Progenitor cell of endocrine pancreas (in vitro differentiated cells): ENCODE measurements around the gene RAET1G. TPM values are rescaled to one million over a fixed set of nuclear protein-coding genes. Genes with fewer than 3 reads are reported as not detected.
A peak's percentile ranks its signal among the peaks of the same experiment; 100 is the strongest.

Experiments used
- DNase-seq: peaks from one replicate; pipeline ENCODE4 v3.0.0; 2021; ENCODE audit warnings: low spot score; ENCODE audit not compliant: unreplicated experiment
- H3K27ac Mint-ChIP-seq: 2 replicates; pipeline ENCODE4 v1.8.0; 2021; ENCODE audit warnings: mild to moderate bottlenecking, moderate library complexity, mixed read lengths
- H3K27me3 Mint-ChIP-seq: 2 replicates; pipeline ENCODE4 v1.8.0; 2021; ENCODE audit warnings: mixed read lengths
- H3K36me3 Mint-ChIP-seq: 2 replicates; pipeline ENCODE4 v1.8.0; 2022; ENCODE audit warnings: mixed read lengths; ENCODE audit not compliant: insufficient read depth
- H3K4me1 Mint-ChIP-seq: 2 replicates; pipeline ENCODE4 v1.8.0; 2021; ENCODE audit warnings: low read depth, mixed read lengths
- H3K4me3 Mint-ChIP-seq: 2 replicates; pipeline ENCODE4 v1.8.0; 2021; ENCODE audit warnings: low read depth, mild to moderate bottlenecking, moderate library complexity, mixed read lengths
- H3K9me3 Mint-ChIP-seq: 2 replicates; pipeline ENCODE4 v1.8.0; 2021; ENCODE audit warnings: low read depth, mixed read lengths
- CTCF ChIP-seq: fragments of 200-600 bp; sonication (generic); IDR thresholded peaks from one replicate; pipeline ENCODE4 v1.5.0; 2021; ENCODE audit warnings: antibody characterized with exemption, mild to moderate bottlenecking; ENCODE audit not compliant: unreplicated experiment
- total RNA-seq: library from RNA; stranded (reverse); gene quantifications from 2 replicates; pipeline ENCODE4 v1.2.1, GENCODE V29; 2021

RAET1G gene
- total RNA-seq, 1 donor from 2014 or later: not detected

GRCh38 chr6:149965194-149966020, 42.5 kb upstream of the RAET1G start:
- H3K36me3 Mint-ChIP-seq: no peaks in the 10 kb centered on the region
- H3K27ac Mint-ChIP-seq: peak overlapping the region; percentile 73
- TF ChIP-seq CTCF: no peak

GRCh38 chr6:149964308-149965193, 41.6 kb upstream of the RAET1G start:
- Mint-ChIP-seq H3K36me3 (no peaks in the 10 kb centered on the region), H3K4me3 (peak overlapping the region; percentile 66), H3K9me3 (no peaks in the 10 kb centered on the region), H3K27me3 (peaks cover 98% of the 10 kb centered on the region), H3K27ac (peak overlapping the region; percentile 63), H3K4me1 (peaks cover 12% of the 10 kb centered on the region)
- TF ChIP-seq CTCF: no peak
- no peak for DNase-seq

More at GRCh38 chr6:149965194-149966020, 42.5 kb upstream of the RAET1G start:
- Mint-ChIP-seq H3K9me3 (no peaks in the 10 kb centered on the region), H3K4me1 (peaks cover 12% of the 10 kb centered on the region), H3K4me3 (peak overlapping the region; percentile 66), H3K27me3 (peaks cover 98% of the 10 kb centered on the region)
- DNase-seq: no peak

- peaks cover 12% of the 10 kb centered on the region for H3K4me1 Mint-ChIP-seq
- peak within 1 kb of the TSS; percentile 63 for H3K27ac Mint-ChIP-seq
- peaks cover 98% of the 10 kb centered on the region for H3K27me3 Mint-ChIP-seq
- DNase-seq: no peak
- no peaks in the 10 kb centered on the region for H3K9me3 Mint-ChIP-seq
- no peaks in the 10 kb centered on the region for H3K36me3 Mint-ChIP-seq
- TF ChIP-seq CTCF: no peak
- H3K4me3 Mint-ChIP-seq: peak within 1 kb of the TSS; percentile 66
These were observed 40.8 kb upstream of the RAET1G start, which contains the start of gene ULBP1 for GRCh38 chr6:149963462-149964307. ULBP1 (plus strand) TSS chr6:149963943; CDS start chr6:149964050, 107 bp downstream.

- Mint-ChIP-seq H3K4me3 (peak overlapping the region; percentile 66), H3K36me3 (no peaks in the 10 kb centered on the region), H3K27me3 (peaks cover 97% of the 10 kb centered on the region), H3K4me1 (peaks cover 12% of the 10 kb centered on the region), H3K9me3 (no peaks in the 10 kb centered on the region), H3K27ac (peak overlapping the region; percentile 57)
- TF ChIP-seq CTCF: no peak
- no peak for DNase-seq
These were observed 40.2 kb upstream of the RAET1G start for GRCh38 chr6:149963212-149963461.
